Tibial artery (tissue), 4 donors: ENCODE data around the gene ATXN7L1.

Experiments
- DNase-seq, 2 donors: peaks; one replicate each; pipeline ENCODE4 v3.0.0-alpha.2; 2019
- H3K27ac ChIP-seq, 2 donors: fragments of 200-600 bp; sonication (generic) in 1 of 2; 1 replicate in 1 of 2; 2 replicates in 1 of 2; pipeline ENCODE4 v1.5.1; 2018 to 2019; ENCODE audit warnings: mild to moderate bottlenecking in 1 of 2
- H3K27me3 ChIP-seq, 2 donors: fragments of 200-600 bp; sonication (generic) in 1 of 2; one replicate each; pipeline versions ENCODE4 v1.5.1 to v1.6.0; 2016 to 2019
- H3K36me3 ChIP-seq, 3 donors: fragments of 200-600 bp; sonication (generic) in 2 of 3; one replicate each; pipeline ENCODE4 v1.5.1; 2016 to 2019; ENCODE audit warnings: mild to moderate bottlenecking in 2 of 3
- H3K4me1 ChIP-seq, 4 donors: fragments of 200-600 bp; sonication (generic) in 2 of 4; 1 replicate in 3 of 4; 2 replicates in 1 of 4; pipeline ENCODE4 v1.5.1; 2016 to 2019
- H3K4me3 ChIP-seq, 2 donors: fragments of 200-600 bp; sonication (generic) in 1 of 2; 1 replicate in 1 of 2; 2 replicates in 1 of 2; pipeline ENCODE4 v1.5.1; 2018 to 2019; ENCODE audit warnings: mild to moderate bottlenecking in 2 of 2
- H3K9me3 ChIP-seq, 3 donors: fragments of 200-600 bp; sonication (generic) in 1 of 3; one replicate each; pipeline ENCODE4 v1.5.1; 2016 to 2019
- CTCF ChIP-seq, 2 experiments: fragments of 200-600 bp in 1 of 2; fragments of 450-650 bp in 1 of 2; IDR thresholded peaks; one replicate each; pipeline ENCODE4 v1.5.1; 2017 to 2019; ENCODE audit warnings: antibody characterized with exemption in 2 of 2, mild to moderate bottlenecking in 1 of 2, moderate library complexity in 1 of 2
- intact Hi-C: fragments of 100-400 bp; cut with DNase I; formaldehyde crosslinking; loops from one replicate; pipeline ENCODE4 v1.15.0; 2023; ENCODE audit warnings: low total_unique reads

Gene ATXN7L1

DNA sequence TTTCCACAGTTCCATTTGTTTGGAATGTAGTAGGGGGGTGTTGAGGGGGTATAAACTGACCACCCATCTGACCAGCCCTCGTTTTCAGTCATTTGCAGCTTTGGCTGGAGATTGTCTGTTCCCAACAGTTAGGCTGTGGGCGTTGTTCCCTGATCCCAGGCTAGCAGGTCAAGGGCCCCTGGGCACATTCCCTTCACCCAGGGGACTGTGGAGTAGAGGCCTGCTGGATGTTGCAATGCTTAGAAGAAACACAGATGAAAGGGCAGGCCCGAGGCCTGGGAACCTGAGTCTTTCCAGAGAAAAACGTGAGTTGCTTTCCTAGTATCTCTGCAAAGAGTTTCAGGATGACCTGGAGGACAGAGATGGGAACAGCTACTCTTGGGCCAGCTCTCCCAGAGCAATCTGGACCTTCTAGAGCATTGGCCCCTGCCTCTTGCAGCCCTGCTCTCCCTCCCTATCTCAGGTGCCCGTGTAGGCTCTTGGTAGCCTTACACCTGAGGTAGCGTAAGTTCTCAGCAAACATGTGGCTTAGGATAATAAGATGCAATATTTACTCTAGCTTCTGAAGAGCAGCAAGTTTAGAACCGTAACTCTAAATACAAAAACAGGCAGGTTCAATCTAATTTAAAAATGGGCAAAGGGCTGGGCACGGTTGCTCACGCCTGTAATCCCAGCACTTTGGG lies 195.8 kb downstream of the ATXN7L1 start:
- H3K36me3 ChIP-seq = no peaks in the 10 kb centered on the region
- H3K9me3 ChIP-seq = no peaks in the 10 kb centered on the region
- peak; percentile 63 to 79 for DNase-seq
- no peak for TF ChIP-seq CTCF (IDR thresholded peaks at IDR 0.05)
- intact Hi-C loops = no loop called here
- no peaks in the 10 kb centered on the region for H3K27me3 ChIP-seq
- H3K4me1 ChIP-seq = peaks cover 0 to 35% (median 11%) of the 10 kb centered on the region in 4 donors
- peak overlapping the region; percentile 10 to 63 for H3K27ac ChIP-seq
- no peak overlapping the region for H3K4me3 ChIP-seq

DNA sequence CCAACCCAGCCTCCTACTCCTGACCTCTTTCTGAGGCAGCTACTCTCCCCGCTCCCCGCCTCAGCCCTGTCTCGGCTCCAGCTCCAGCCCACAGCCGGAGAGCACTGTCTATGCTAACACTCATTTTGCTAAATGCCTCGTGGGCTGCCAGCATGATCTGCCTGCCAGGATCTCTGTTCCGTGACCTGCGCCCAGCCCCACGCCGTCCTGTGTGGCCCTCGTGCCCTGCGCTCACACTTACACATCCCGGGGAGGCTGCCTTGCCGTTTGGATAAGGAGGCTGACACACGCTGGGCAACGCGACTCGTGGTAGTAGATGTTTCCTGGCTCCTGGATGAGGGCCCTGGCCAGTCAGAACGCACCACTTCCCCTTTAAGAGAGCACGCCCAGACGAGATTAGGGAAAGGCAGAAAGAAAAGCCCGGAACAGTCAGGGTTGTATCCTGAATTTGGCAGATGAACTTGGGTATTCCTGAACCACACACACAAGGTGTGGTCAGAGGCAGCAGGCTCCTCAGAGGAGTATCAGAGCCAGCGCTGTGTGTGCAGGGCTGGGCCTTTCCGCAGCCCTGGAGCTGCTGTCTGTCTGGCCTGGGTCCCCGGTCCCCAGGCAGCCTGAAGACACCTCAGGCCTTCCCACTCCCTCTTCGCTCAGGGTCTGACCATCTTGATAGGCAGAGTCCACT lies 197.4 kb downstream of the ATXN7L1 start:
- Histone ChIP-seq H3K36me3 (no peaks in the 10 kb centered on the region), H3K4me1 (peaks cover 0 to 35% (median 11%) of the 10 kb centered on the region in 4 donors), H3K9me3 (no peaks in the 10 kb centered on the region), H3K27me3 (no peaks in the 10 kb centered on the region), H3K4me3 (peak overlapping the region; percentile 41 to 51), H3K27ac (peak overlapping the region; percentile 62 to 63)
- peak; percentile 90 for DNase-seq
- intact Hi-C loops = no loop called here
- TF ChIP-seq CTCF (IDR thresholded peaks at IDR 0.05) = no peak

DNA sequence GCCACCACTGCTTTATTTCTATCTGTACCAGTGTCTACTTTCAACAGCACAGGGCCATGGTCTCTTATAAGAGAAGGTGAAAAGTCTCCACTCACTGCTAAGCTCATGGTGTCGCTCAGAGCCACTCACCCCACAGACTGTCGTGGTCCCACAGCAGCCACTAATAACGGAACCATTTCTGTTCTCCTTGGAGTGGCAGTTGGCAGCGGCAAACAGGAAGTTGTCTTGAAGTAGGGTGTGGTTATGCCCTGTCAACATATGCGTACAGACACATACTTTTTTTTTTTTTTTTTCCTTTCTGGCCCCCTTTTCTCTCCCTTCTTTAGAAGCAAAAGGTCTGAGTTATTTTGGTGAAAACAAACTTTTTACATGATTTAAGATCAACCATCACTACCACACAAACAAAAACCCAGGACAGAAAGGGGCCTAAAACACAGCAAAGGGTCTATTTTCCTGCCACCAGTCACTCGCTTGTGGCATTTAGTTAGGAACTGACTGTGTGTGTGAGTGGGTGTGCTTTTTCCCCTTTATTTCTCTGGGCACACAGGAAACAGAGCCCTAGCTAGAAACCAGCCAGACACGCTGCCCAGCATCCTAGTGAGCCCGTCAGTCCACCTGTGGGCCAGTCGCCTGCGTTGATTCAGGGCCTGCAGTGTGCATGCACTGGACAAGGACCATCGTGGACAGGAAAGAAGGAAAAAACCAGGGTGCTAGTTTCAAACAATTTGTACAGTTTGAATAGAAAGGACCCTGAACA lies 198.4 kb downstream of the ATXN7L1 start:
- H3K4me1 ChIP-seq = peaks cover 0 to 32% (median 13%) of the 10 kb centered on the region in 4 donors
- H3K27me3 ChIP-seq = no peaks in the 10 kb centered on the region
- DNase-seq = peak in 1 of 2 donors; percentile 54
- peak overlapping the region; percentile 41 to 51 for H3K4me3 ChIP-seq
- TF ChIP-seq CTCF (IDR thresholded peaks at IDR 0.05) = no peak
- intact Hi-C loops = no loop called here
- no peaks in the 10 kb centered on the region for H3K9me3 ChIP-seq
- no peaks in the 10 kb centered on the region for H3K36me3 ChIP-seq
- H3K27ac ChIP-seq = peak overlapping the region in 1 of 2 donors; percentile 63

GRCh38 chr7:105677410-105677730 lies 199.0 kb downstream of the ATXN7L1 start:
- Histone ChIP-seq H3K36me3 (no peaks in the 10 kb centered on the region), H3K4me3 (no peak overlapping the region), H3K4me1 (peaks cover 0 to 30% (median 13%) of the 10 kb centered on the region in 4 donors), H3K9me3 (no peaks in the 10 kb centered on the region), H3K27me3 (no peaks in the 10 kb centered on the region), H3K27ac (no peak overlapping the region)
- no peak for DNase-seq
- no peak for TF ChIP-seq CTCF (IDR thresholded peaks at IDR 0.05)
- intact Hi-C loops = no loop called here

GRCh38 chr7:105675934-105676371 lies 200.4 kb downstream of the ATXN7L1 start:
- Histone ChIP-seq H3K9me3 (no peaks in the 10 kb centered on the region), H3K36me3 (no peaks in the 10 kb centered on the region), H3K27ac (no peak overlapping the region), H3K4me3 (no peak overlapping the region), H3K4me1 (peaks cover 0 to 28% (median 13%) of the 10 kb centered on the region in 4 donors), H3K27me3 (no peaks in the 10 kb centered on the region)
- TF ChIP-seq CTCF (IDR thresholded peaks at IDR 0.05) = no peak
- DNase-seq = no peak
- intact Hi-C loops = no loop called here
